HG03175 (cell line): ENCODE measurements around the gene ADAP2.
"Not testable (repeated sequence)": the region's sequence is repeated elsewhere in the genome, so short reads cannot be mapped to it uniquely, and the experiment has no call there.

ENCODE experiments used
- ATAC-seq: cut with Tn5 transposase; IDR thresholded peaks from one replicate; pipeline ENCODE4 v1.9.1; 2021; ENCODE audit warnings: mild to moderate bottlenecking, moderate library complexity; ENCODE audit not compliant: unreplicated experiment

ADAP2 gene

GRCh38 chr17:30969989-30970830, 48.5 kb downstream of the ADAP2 start:
- no peak for ATAC-seq

GRCh38 chr17:30970831-30971567, 49.3 kb downstream of the ADAP2 start, which contains the start of gene RNF135:
Gene RNF135 (plus strand): TSS chr17:30971039. CDS start chr17:30971074, 35 bp downstream.
- peak; percentile 50 for ATAC-seq

- ATAC-seq, result no peak
These were observed 53.5 kb downstream of the ADAP2 start for GRCh38 chr17:30975042-30975820.

- not testable (repeated sequence) for ATAC-seq
These were observed 58.2 kb downstream of the ADAP2 start for GRCh38 chr17:30979919-30980318.

- ATAC-seq, result no peak
These were observed 60.1 kb downstream of the ADAP2 start for GRCh38 chr17:30981531-30982519.

- no peak for ATAC-seq
These were observed 61.1 kb downstream of the ADAP2 start for GRCh38 chr17:30982855-30983254.

- no peak for ATAC-seq
These were observed 68.7 kb downstream of the ADAP2 start for GRCh38 chr17:30990458-30990857.

- ATAC-seq, result no peak
These were observed 70.8 kb downstream of the ADAP2 start for GRCh38 chr17:30992551-30992950.

- no peak for ATAC-seq
These were observed 73.6 kb downstream of the ADAP2 start for GRCh38 chr17:30995347-30995746.

- no peak for ATAC-seq
These were observed 74.7 kb downstream of the ADAP2 start for GRCh38 chr17:30996486-30996885.

GRCh38 chr17:30997270-30997669, 75.5 kb downstream of the ADAP2 start:
- ATAC-seq, result no peak

- no peak for ATAC-seq
These were observed 76.1 kb downstream of the ADAP2 start for GRCh38 chr17:30997842-30998241.

GRCh38 chr17:31002047-31002446, 80.3 kb downstream of the ADAP2 start:
- ATAC-seq, result no peak

- ATAC-seq, result no peak
These were observed 81.6 kb downstream of the ADAP2 start for GRCh38 chr17:31003225-31003866.

- ATAC-seq, result no peak
These were observed 82.4 kb downstream of the ADAP2 start for GRCh38 chr17:31004160-31004559.

GRCh38 chr17:31007695-31008373, 86.1 kb downstream of the ADAP2 start:
- ATAC-seq, result no peak

- ATAC-seq, result no peak
These were observed 86.8 kb downstream of the ADAP2 start for GRCh38 chr17:31008374-31009041.
